OCI-LY1 (cell line): Measurements from ENCODE around the gene CUEDC1.

Experiments used
- H2AFZ ChIP-seq: fragments of 200-600 bp; sonication (generic), shearing (Covaris generic); 2 replicates; pipeline ENCODE4 v1.6.0; 2014; ENCODE audit warnings: antibody characterized with exemption, mild to moderate bottlenecking, low read length
- H3F3A ChIP-seq: fragments of 200-600 bp; sonication (generic), shearing (Covaris generic); 2 replicates; pipeline ENCODE4 v1.6.0; 2014; ENCODE audit warnings: mild to moderate bottlenecking, antibody characterized with exemption, low read length, moderate library complexity; ENCODE audit not compliant: insufficient read depth
- H3K27ac ChIP-seq: fragments of 200-600 bp; sonication (generic); 2 replicates; pipeline ENCODE4 v1.5.1; 2014; ENCODE audit warnings: low read length, mixed run types, mild to moderate bottlenecking, low read depth; ENCODE audit not compliant: poor library complexity, severe bottlenecking
- H3K27me3 ChIP-seq: fragments of 200-600 bp; sonication (generic); 2 replicates; pipeline ENCODE4 v1.6.0; 2014; ENCODE audit warnings: antibody characterized with exemption, mild to moderate bottlenecking, low read length, moderate library complexity; ENCODE audit not compliant: insufficient read depth
- H3K36me3 ChIP-seq: fragments of 200-600 bp; sonication (generic); 2 replicates; pipeline ENCODE4 v1.6.1; 2014; ENCODE audit warnings: mild to moderate bottlenecking, antibody characterized with exemption, low read length, moderate library complexity, mixed read lengths; ENCODE audit not compliant: insufficient read depth
- H3K4me1 ChIP-seq: fragments of 200-600 bp; sonication (generic); 2 replicates; pipeline ENCODE4 v1.5.1; 2014; ENCODE audit warnings: mild to moderate bottlenecking, low read length, moderate library complexity; ENCODE audit not compliant: insufficient read depth, severe bottlenecking
- H3K4me2 ChIP-seq: fragments of 200-600 bp; sonication (generic), shearing (Covaris generic); 2 replicates; pipeline ENCODE4 v1.6.1; 2014; ENCODE audit warnings: low read length
- H3K4me3 ChIP-seq: fragments of 200-600 bp; sonication (generic); 2 replicates; pipeline ENCODE4 v1.5.1; 2014; ENCODE audit warnings: low read length, low read depth, mild to moderate bottlenecking, mixed read lengths; ENCODE audit not compliant: poor library complexity, severe bottlenecking
- H3K79me2 ChIP-seq: fragments of 200-600 bp; shearing (Covaris generic); 2 replicates; pipeline ENCODE4 v1.6.1; 2016; ENCODE audit warnings: mixed run types, low read length, mixed read lengths; ENCODE audit not compliant: insufficient read depth
- H3K9ac ChIP-seq: fragments of 200-600 bp; sonication (generic), shearing (Covaris generic); 2 replicates; pipeline ENCODE4 v1.6.1; 2014; ENCODE audit warnings: mild to moderate bottlenecking, low read length, mixed read lengths
- H3K9me2 ChIP-seq: fragments of 200-600 bp; sonication (generic), shearing (Covaris generic); 2 replicates; pipeline ENCODE4 v1.6.1; 2014; ENCODE audit warnings: low read depth, mild to moderate bottlenecking, low read length, mixed read lengths
- H3K9me3 ChIP-seq: fragments of 200-600 bp; shearing (Covaris generic); 2 replicates; pipeline ENCODE4 v1.6.1; 2014; ENCODE audit warnings: low read length, mixed read lengths
- H4K20me1 ChIP-seq: fragments of 200-600 bp; sonication (generic), shearing (Covaris generic); 2 replicates; pipeline ENCODE4 v1.6.0; 2016; ENCODE audit warnings: mild to moderate bottlenecking, low read length; ENCODE audit not compliant: insufficient read depth
- CTCF ChIP-seq: fragments of 200-600 bp; sonication (generic), shearing (Covaris generic); IDR thresholded peaks from 2 replicates; pipeline ENCODE4 v1.5.1; 2017; ENCODE audit warnings: mild to moderate bottlenecking, antibody characterized with exemption, low read length, moderate library complexity, mixed read lengths
- EZH2 ChIP-seq: fragments of 200-600 bp; sonication (generic), shearing (Covaris generic); IDR thresholded peaks from 2 replicates; pipeline ENCODE4 v1.8.0; 2017; ENCODE audit warnings: borderline replicate concordance, mixed run types, mild to moderate bottlenecking, antibody characterized with exemption, low read length, moderate library complexity, mixed read lengths

The CUEDC1 gene

GRCh38 chr17:57868910-57869616 lies 86.1 kb downstream of the CUEDC1 start:
- Histone ChIP-seq H3K27ac (no peak overlapping the region), H4K20me1 (no peaks in the 10 kb centered on the region)

DNA sequence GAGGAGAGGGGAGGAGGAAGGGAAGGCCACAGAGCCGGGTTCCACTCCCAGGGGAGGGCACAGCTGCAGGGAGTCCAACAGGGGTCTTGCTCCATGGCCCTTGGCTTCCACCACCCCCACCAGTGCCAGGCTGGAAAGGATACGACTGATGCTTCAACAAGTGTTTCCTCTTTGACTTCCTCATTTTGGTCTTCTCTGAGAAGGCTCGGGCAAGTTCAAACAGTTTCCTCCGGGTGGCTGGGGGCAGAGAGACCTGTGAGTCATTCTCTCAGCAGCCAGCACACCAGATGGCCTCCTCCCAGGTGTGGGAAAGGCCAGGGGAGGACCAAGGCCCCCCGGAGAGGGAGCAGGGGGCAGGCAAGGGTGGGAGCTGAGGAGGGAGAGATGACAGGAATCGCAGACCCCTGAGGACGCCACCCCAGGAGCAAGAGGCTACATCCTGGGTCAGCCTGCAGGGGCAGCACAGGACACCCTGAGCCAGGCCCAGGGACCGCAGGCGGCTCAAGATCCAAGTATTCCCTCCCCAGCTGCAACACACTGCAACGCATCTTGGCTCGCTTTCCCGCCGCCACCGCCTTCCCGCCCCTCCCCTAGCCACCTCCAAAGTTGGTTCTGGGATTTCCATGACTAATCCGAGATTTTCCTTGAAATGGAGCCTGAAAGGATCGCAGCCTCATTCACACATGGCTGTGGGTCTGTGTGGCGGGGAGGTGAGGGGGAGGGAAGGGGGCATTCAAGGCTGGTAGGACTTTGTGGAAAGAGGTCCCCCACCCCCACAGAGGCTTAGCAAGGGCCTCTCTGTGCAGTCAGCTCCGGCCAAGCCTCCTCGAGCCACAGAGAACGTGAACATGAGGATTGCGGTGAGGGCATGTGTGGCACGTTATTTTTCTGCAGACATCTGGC lies 87.0 kb downstream of the CUEDC1 start:
- Histone ChIP-seq H3K9me2 (no peaks in the 10 kb centered on the region), H3K4me2 (no peak overlapping the region), H3K4me3 (no peak overlapping the region), H3K27me3 (peaks cover 18% of the 10 kb centered on the region), H3K9ac (no peak overlapping the region), H3K27ac (no peak overlapping the region), H3K36me3 (no peaks in the 10 kb centered on the region), H2AFZ (no peak overlapping the region), H3F3A (no peaks in the 10 kb centered on the region), H4K20me1 (no peaks in the 10 kb centered on the region), H3K79me2 (no peaks in the 10 kb centered on the region), H3K9me3 (no peaks in the 10 kb centered on the region), H3K4me1 (peaks cover 11% of the 10 kb centered on the region)
- TF ChIP-seq CTCF = peak; percentile 36; the same call in 1 of the 2 replicates
- TF ChIP-seq EZH2 = no peak

More at GRCh38 chr17:57868910-57869616, 86.1 kb downstream of the CUEDC1 start:
- no peak overlapping the region for H3K9ac ChIP-seq
- no peaks in the 10 kb centered on the region for H3K9me2 ChIP-seq
- no peaks in the 10 kb centered on the region for H3K36me3 ChIP-seq
- no peaks in the 10 kb centered on the region for H3K9me3 ChIP-seq
- peaks cover 19% of the 10 kb centered on the region for H3K27me3 ChIP-seq
- H2AFZ ChIP-seq = no peak overlapping the region
- no peaks in the 10 kb centered on the region for H3K79me2 ChIP-seq
- TF ChIP-seq EZH2 (no peak), CTCF (no peak)
- H3F3A ChIP-seq = no peaks in the 10 kb centered on the region
- peaks cover 11% of the 10 kb centered on the region for H3K4me1 ChIP-seq
- H3K4me2 ChIP-seq = no peak overlapping the region
- no peak overlapping the region for H3K4me3 ChIP-seq

DNA sequence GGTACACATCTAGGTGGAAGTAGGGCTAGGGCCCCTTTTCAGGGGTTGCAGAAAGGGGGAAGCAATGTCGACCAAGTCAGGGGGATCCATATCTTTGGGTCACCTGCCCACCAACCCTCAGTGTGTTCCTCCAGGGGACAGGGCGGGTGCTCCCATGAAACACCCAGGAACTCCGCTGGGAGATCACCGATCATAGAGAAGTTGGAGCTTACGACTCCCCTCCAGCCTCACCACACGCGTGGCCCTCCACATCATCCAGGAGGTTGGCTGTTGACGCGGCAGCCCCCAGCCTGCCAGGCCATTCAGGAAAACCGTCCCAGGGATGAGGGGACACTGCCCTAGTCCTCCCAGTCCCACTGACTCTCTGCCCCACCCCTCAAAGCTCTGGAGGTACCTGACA lies 88.1 kb downstream of the CUEDC1 start:
- no peaks in the 10 kb centered on the region for H3F3A ChIP-seq
- H3K79me2 ChIP-seq = no peaks in the 10 kb centered on the region
- peaks cover 9% of the 10 kb centered on the region; the same call in 1 of the 2 replicates for H3K27me3 ChIP-seq
- no peaks in the 10 kb centered on the region for H4K20me1 ChIP-seq
- H3K36me3 ChIP-seq = no peaks in the 10 kb centered on the region
- TF ChIP-seq EZH2 (no peak), CTCF (no peak)
- no peaks in the 10 kb centered on the region for H3K9me2 ChIP-seq
- no peak overlapping the region for H3K27ac ChIP-seq
- no peak overlapping the region for H3K4me3 ChIP-seq
- H2AFZ ChIP-seq = no peak overlapping the region
- H3K9ac ChIP-seq = no peak overlapping the region
- peaks cover 11% of the 10 kb centered on the region for H3K4me1 ChIP-seq
- H3K4me2 ChIP-seq = no peak overlapping the region
- H3K9me3 ChIP-seq = no peaks in the 10 kb centered on the region
